OCI-LY1 (cell line): ENCODE data around the gene MED27.

Experiments used
- H2AFZ ChIP-seq: fragments of 200-600 bp; sonication (generic), shearing (Covaris generic); 2 replicates; pipeline ENCODE4 v1.6.0; 2014; ENCODE audit warnings: antibody characterized with exemption, mild to moderate bottlenecking, low read length
- H3F3A ChIP-seq: fragments of 200-600 bp; sonication (generic), shearing (Covaris generic); 2 replicates; pipeline ENCODE4 v1.6.0; 2014; ENCODE audit warnings: mild to moderate bottlenecking, antibody characterized with exemption, low read length, moderate library complexity; ENCODE audit not compliant: insufficient read depth
- H3K27ac ChIP-seq: fragments of 200-600 bp; sonication (generic); 2 replicates; pipeline ENCODE4 v1.5.1; 2014; ENCODE audit warnings: low read length, mixed run types, mild to moderate bottlenecking, low read depth; ENCODE audit not compliant: poor library complexity, severe bottlenecking
- H3K27me3 ChIP-seq: fragments of 200-600 bp; sonication (generic); 2 replicates; pipeline ENCODE4 v1.6.0; 2014; ENCODE audit warnings: antibody characterized with exemption, mild to moderate bottlenecking, low read length, moderate library complexity; ENCODE audit not compliant: insufficient read depth
- H3K36me3 ChIP-seq: fragments of 200-600 bp; sonication (generic); 2 replicates; pipeline ENCODE4 v1.6.1; 2014; ENCODE audit warnings: mild to moderate bottlenecking, antibody characterized with exemption, low read length, moderate library complexity, mixed read lengths; ENCODE audit not compliant: insufficient read depth
- H3K4me1 ChIP-seq: fragments of 200-600 bp; sonication (generic); 2 replicates; pipeline ENCODE4 v1.5.1; 2014; ENCODE audit warnings: mild to moderate bottlenecking, low read length, moderate library complexity; ENCODE audit not compliant: insufficient read depth, severe bottlenecking
- H3K4me2 ChIP-seq: fragments of 200-600 bp; sonication (generic), shearing (Covaris generic); 2 replicates; pipeline ENCODE4 v1.6.1; 2014; ENCODE audit warnings: low read length
- H3K4me3 ChIP-seq: fragments of 200-600 bp; sonication (generic); 2 replicates; pipeline ENCODE4 v1.5.1; 2014; ENCODE audit warnings: low read length, low read depth, mild to moderate bottlenecking, mixed read lengths; ENCODE audit not compliant: poor library complexity, severe bottlenecking
- H3K79me2 ChIP-seq: fragments of 200-600 bp; shearing (Covaris generic); 2 replicates; pipeline ENCODE4 v1.6.1; 2016; ENCODE audit warnings: mixed run types, low read length, mixed read lengths; ENCODE audit not compliant: insufficient read depth
- H3K9ac ChIP-seq: fragments of 200-600 bp; sonication (generic), shearing (Covaris generic); 2 replicates; pipeline ENCODE4 v1.6.1; 2014; ENCODE audit warnings: mild to moderate bottlenecking, low read length, mixed read lengths
- H3K9me2 ChIP-seq: fragments of 200-600 bp; sonication (generic), shearing (Covaris generic); 2 replicates; pipeline ENCODE4 v1.6.1; 2014; ENCODE audit warnings: low read depth, mild to moderate bottlenecking, low read length, mixed read lengths
- H3K9me3 ChIP-seq: fragments of 200-600 bp; shearing (Covaris generic); 2 replicates; pipeline ENCODE4 v1.6.1; 2014; ENCODE audit warnings: low read length, mixed read lengths
- H4K20me1 ChIP-seq: fragments of 200-600 bp; sonication (generic), shearing (Covaris generic); 2 replicates; pipeline ENCODE4 v1.6.0; 2016; ENCODE audit warnings: mild to moderate bottlenecking, low read length; ENCODE audit not compliant: insufficient read depth
- EZH2 ChIP-seq: fragments of 200-600 bp; sonication (generic), shearing (Covaris generic); IDR thresholded peaks from 2 replicates; pipeline ENCODE4 v1.8.0; 2017; ENCODE audit warnings: borderline replicate concordance, mixed run types, mild to moderate bottlenecking, antibody characterized with exemption, low read length, moderate library complexity, mixed read lengths
- TF ChIP-seq, protein P1 (sequence below): fragments of 200-600 bp; sonication (generic), shearing (Covaris generic); IDR thresholded peaks from 2 replicates; pipeline ENCODE4 v1.5.1; 2017; ENCODE audit warnings: mild to moderate bottlenecking, antibody characterized with exemption, low read length, moderate library complexity, mixed read lengths

MED27 gene

DNA sequence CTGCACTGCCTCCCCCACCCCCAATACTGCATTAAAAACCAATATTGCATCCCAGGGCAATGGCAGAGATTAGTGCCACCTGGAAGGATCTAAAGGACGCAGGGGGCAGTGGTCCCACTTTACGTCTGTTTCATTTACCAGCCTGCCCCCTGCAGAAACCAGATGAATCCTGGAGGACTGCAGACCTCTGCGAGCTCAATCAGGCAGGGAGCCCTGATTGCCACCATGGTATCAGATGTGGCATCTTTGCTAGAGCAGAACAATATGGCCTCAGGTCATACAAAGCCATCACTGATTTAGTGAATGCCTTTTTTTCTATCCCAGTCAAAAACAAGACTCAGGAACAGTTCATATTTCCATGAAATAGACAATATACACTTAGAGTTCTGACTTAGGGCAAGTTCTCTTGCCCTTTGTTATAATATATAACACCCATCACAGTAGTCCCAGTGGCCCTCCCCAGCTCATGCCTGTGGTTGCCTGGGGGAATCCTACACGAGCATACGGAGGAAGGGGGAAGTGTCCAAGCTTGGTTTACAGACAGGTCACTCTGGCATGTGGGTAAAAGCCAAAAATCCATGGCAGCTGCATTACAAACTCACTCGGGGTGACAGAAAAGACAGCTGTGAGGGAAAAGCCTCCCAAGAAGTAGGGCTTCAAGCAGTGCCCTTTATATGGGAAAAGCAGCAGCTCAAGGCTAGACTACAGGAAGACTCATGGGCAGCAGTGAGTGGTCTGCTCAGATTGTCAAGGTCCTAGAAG is 85.1 kb downstream of the MED27 start:
- TF ChIP-seq, protein P1, sequence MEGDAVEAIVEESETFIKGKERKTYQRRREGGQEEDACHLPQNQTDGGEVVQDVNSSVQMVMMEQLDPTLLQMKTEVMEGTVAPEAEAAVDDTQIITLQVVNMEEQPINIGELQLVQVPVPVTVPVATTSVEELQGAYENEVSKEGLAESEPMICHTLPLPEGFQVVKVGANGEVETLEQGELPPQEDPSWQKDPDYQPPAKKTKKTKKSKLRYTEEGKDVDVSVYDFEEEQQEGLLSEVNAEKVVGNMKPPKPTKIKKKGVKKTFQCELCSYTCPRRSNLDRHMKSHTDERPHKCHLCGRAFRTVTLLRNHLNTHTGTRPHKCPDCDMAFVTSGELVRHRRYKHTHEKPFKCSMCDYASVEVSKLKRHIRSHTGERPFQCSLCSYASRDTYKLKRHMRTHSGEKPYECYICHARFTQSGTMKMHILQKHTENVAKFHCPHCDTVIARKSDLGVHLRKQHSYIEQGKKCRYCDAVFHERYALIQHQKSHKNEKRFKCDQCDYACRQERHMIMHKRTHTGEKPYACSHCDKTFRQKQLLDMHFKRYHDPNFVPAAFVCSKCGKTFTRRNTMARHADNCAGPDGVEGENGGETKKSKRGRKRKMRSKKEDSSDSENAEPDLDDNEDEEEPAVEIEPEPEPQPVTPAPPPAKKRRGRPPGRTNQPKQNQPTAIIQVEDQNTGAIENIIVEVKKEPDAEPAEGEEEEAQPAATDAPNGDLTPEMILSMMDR = no peak
- TF ChIP-seq EZH2 = no peak
- no peak overlapping the region for H2AFZ ChIP-seq
- no peaks in the 10 kb centered on the region for H3K36me3 ChIP-seq
- H3F3A ChIP-seq = no peaks in the 10 kb centered on the region
- H3K27ac ChIP-seq = no peak overlapping the region
- H3K9ac ChIP-seq = no peak overlapping the region
- no peaks in the 10 kb centered on the region for H3K27me3 ChIP-seq
- no peaks in the 10 kb centered on the region for H3K4me1 ChIP-seq
- no peaks in the 10 kb centered on the region for H4K20me1 ChIP-seq
- H3K79me2 ChIP-seq = no peaks in the 10 kb centered on the region
- no peaks in the 10 kb centered on the region for H3K9me2 ChIP-seq
- no peak overlapping the region for H3K4me2 ChIP-seq
- no peaks in the 10 kb centered on the region for H3K9me3 ChIP-seq
- no peak overlapping the region for H3K4me3 ChIP-seq

DNA sequence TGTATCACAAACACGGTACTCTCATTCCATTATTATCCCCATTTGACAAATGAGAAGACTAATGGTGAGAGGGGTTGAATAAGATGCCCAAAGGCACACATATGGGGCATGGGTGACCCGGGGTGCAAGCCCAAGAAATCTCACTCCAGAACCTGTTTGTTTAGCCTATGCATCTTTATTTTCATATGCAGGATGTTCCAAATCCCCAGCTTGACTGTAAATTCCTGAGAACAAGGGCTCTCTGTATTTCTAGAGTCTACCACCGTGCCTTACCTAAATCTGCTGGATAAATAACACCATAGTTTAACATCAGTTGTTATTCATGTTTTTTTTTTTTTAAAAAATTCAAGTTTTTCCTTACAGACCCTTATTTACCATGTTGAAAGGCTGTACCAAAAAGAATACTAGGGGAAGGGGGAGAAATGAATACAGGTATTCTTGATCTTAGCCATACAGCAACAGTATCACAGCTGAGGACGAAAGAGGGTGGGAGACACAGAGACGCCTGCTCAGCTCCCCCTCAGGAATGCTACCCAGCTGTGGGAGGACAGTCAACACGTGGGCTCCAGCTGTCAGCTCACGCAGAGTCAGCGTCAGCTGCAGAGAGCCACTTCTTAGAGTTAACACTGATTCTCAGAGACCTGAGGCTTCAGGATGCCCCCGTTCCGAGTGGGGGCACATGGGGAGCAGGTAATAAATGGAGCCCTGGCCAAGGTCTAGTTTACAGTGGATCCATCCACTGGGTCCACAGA is 86.6 kb downstream of the MED27 start:
- Histone ChIP-seq H3K36me3 (no peaks in the 10 kb centered on the region), H3K27me3 (no peaks in the 10 kb centered on the region), H4K20me1 (no peaks in the 10 kb centered on the region), H3K4me2 (no peak overlapping the region), H2AFZ (no peak overlapping the region), H3K9me2 (no peaks in the 10 kb centered on the region), H3K79me2 (no peaks in the 10 kb centered on the region), H3F3A (no peaks in the 10 kb centered on the region), H3K27ac (no peak overlapping the region), H3K4me1 (no peaks in the 10 kb centered on the region), H3K9ac (no peak overlapping the region), H3K9me3 (no peaks in the 10 kb centered on the region), H3K4me3 (no peak overlapping the region)
- TF ChIP-seq EZH2 = no peak
- TF ChIP-seq, protein P1 = no peak

DNA sequence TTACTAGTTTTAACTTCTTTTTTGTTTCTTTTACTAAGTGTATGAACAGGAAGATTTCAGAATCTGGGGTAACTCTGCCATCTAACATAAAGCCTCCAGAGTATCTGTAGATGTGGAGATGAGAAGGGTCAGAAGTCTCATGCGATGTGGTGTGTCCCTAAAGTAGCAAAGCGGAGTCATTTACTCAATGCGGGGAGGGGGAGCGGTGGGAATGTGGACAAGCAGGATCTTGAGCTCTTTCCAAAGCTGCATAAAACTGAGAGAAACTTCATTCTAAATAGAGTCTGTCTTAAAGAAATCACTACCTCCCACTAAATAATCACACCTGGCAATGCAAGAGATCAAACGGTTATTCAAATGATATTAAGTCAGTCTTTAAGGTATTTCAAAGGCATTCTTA is 92.4 kb downstream of the MED27 start:
- Histone ChIP-seq H3K9ac (no peak overlapping the region), H3F3A (no peaks in the 10 kb centered on the region), H3K4me3 (no peak overlapping the region), H3K36me3 (no peaks in the 10 kb centered on the region; the same call in 1 of the 2 replicates), H3K4me1 (no peaks in the 10 kb centered on the region), H3K27me3 (no peaks in the 10 kb centered on the region), H3K79me2 (no peaks in the 10 kb centered on the region), H3K4me2 (no peak overlapping the region), H4K20me1 (no peaks in the 10 kb centered on the region), H2AFZ (no peak overlapping the region), H3K27ac (no peak overlapping the region), H3K9me2 (no peaks in the 10 kb centered on the region), H3K9me3 (no peaks in the 10 kb centered on the region)
- TF ChIP-seq EZH2 = no peak
- TF ChIP-seq, protein P1 = no peak
